T-helper 1 cell treated with Interleukin-12 subunit alpha and Interleukin-12 subunit beta and Interleukin-4 antibody, amounts not matched to agents 30 μg/mL and 1 μg/mL, for 36 hours (primary cell): Measurements from ENCODE around the gene ZNF519.
"Not testable (repeated sequence)": the region's sequence is repeated elsewhere in the genome, so short reads cannot be mapped to it uniquely, and the experiment has no call there.

Experiments
- H3K27ac Mint-ChIP-seq: one replicate; pipeline ENCODE4 v1.8.0; 2021; ENCODE audit warnings: mild to moderate bottlenecking, mixed read lengths
- H3K27me3 Mint-ChIP-seq: one replicate; pipeline ENCODE4 v1.8.0; 2021; ENCODE audit warnings: low read depth, mixed read lengths
- H3K36me3 Mint-ChIP-seq: one replicate; pipeline ENCODE4 v1.8.0; 2021; ENCODE audit warnings: low read depth, mixed read lengths
- H3K4me1 Mint-ChIP-seq: one replicate; pipeline ENCODE4 v1.8.0; 2021; ENCODE audit warnings: low read depth, mixed read lengths
- H3K4me3 Mint-ChIP-seq: one replicate; pipeline ENCODE4 v1.8.0; 2021; ENCODE audit warnings: mild to moderate bottlenecking, moderate library complexity, mixed read lengths
- H3K9me3 Mint-ChIP-seq: one replicate; pipeline ENCODE4 v1.8.0; 2021; ENCODE audit warnings: mixed read lengths

ZNF519 gene

DNA sequence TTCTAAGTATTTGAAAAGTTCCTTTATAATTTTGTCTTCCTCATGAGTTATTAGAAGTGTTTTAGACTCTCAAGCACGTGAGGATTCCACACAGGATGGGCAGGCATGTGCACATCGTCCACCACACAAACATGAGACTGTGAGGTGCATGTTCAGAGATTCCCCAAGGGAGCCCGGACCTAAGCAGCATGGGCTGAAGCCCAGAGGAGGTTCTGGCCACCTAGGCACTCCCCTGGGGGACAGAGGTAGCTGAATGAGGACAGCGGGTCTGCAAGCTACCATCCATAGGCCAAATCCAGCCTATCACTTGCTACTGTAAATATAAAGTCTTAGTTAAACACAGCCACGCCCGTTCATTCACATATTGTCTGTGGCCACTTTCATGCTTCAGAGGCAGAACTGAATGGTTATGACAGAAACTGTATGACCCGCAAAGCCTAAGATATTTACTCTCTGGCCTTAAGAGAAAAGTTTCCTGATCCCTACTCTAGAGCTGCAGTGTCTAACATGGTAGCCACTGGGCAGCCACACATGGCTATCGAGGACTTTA is 19.4 kb upstream of the ZNF519 start:
- not testable (repeated sequence) for H3K36me3 Mint-ChIP-seq, H3K27ac Mint-ChIP-seq, H3K9me3 Mint-ChIP-seq, H3K4me1 Mint-ChIP-seq, H3K4me3 Mint-ChIP-seq, H3K27me3 Mint-ChIP-seq

DNA sequence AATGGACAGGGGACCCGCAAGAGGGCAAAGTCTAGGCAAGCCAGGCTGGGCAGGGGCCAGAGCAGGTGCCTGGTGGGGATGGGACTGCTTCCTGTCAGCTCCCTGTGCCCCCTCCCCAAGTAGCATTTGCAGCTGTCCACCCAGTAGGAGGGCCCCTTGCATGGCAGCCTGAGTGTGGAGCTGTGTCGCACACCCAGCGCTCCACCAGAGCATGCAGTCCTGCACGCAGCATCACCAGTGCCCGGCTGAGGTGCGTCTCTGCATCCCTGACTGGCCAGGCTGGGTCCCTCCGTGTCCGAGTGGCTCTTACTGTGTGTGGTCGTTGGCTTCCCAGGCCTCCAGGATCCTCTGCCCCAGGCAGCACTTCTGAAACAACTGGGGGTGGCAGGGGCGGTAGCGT is 18.5 kb upstream of the ZNF519 start:
- not testable (repeated sequence) for H3K4me3 Mint-ChIP-seq, H3K27me3 Mint-ChIP-seq, H3K9me3 Mint-ChIP-seq, H3K4me1 Mint-ChIP-seq, H3K27ac Mint-ChIP-seq, H3K36me3 Mint-ChIP-seq

DNA sequence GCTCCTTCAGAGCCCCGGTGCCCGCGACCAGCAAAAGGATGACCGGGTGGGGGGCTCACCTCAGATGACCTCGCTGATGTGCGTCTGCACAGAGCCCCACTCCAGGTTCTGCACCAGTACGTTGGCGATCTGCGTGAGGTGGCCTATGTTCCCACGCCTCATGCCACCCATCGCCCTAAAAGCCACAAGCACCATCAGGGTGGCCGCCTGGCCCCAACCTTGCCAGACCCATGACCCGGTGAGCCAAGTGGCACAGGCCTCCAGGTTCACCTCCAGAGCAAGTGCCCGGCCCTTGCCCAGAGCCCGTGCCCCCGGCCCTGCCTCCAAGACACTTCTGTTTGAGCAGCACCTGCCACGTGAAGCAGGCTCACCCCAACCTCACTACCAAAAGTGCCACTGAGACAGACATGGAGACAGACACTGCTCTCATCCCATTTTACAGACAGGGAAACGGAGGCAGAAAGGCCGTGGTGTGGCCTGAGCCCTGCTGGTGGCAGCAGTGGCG is 17.7 kb upstream of the ZNF519 start:
- not testable (repeated sequence) for H3K4me1 Mint-ChIP-seq, H3K36me3 Mint-ChIP-seq, H3K27me3 Mint-ChIP-seq

GRCh38 chr18:14149121-14149850 is 17.1 kb upstream of the ZNF519 start:
- H3K9me3 Mint-ChIP-seq: not testable (repeated sequence)

More for the DNA sequence above, 17.7 kb upstream of the ZNF519 start:
- not testable (repeated sequence) for H3K4me3 Mint-ChIP-seq, H3K9me3 Mint-ChIP-seq, H3K27ac Mint-ChIP-seq

DNA sequence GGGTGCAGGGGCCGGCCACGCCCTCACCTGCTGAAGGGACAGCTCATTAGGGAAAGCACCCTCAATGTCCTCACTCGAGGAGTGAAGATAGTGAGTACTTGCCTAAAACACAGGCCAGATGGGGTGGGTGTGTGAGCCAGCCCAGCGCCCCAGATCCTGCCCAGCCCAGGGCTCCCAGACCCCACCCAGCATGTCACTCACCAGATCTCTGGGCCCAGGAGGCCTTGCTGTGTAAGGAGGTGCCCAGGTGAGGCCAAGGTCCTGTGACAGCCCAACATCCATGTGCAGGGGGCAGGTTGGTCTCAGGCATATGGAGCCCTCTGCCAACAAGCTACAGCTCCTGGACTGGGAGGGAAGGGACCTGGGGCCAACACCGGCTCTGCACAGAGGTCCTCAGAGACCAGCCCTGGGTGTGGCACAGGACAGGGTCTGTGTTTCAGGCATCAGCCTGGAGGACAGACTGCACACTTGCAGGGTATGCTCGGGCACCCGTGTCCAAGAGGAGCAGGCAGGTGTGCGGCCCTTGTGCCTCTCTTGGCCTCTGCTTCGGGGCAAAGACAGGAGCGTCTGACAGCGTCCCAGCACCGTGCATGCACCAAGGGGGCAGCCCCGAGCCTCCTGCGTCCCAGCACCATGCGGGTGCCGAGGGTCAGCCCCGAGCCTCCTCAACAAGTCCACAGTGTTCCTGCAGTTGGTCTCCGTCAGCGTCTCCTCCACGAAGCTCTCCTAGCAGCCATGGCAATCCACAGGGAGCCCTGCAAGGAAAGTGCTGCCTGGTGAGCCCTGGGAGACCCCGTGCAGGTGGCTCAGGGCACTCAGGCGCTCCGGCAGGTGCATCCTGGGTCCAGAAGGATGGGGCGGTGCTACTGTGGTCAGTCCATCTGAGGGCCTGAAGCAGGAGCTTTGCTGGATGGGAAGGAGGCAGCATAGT is 16.0 kb upstream of the ZNF519 start:
- not testable (repeated sequence) for H3K9me3 Mint-ChIP-seq, H3K4me3 Mint-ChIP-seq, H3K4me1 Mint-ChIP-seq, H3K36me3 Mint-ChIP-seq, H3K27ac Mint-ChIP-seq, H3K27me3 Mint-ChIP-seq

More at GRCh38 chr18:14149121-14149850, 17.1 kb upstream of the ZNF519 start:
- H3K27ac Mint-ChIP-seq, H3K4me1 Mint-ChIP-seq, H3K27me3 Mint-ChIP-seq, H3K36me3 Mint-ChIP-seq, H3K4me3 Mint-ChIP-seq: not testable (repeated sequence)

- H3K4me3 Mint-ChIP-seq, H3K9me3 Mint-ChIP-seq, H3K27me3 Mint-ChIP-seq, H3K27ac Mint-ChIP-seq, H3K4me1 Mint-ChIP-seq, H3K36me3 Mint-ChIP-seq: not testable (repeated sequence)
Measured at GRCh38 chr18:14146771-14147170, 14.5 kb upstream of the ZNF519 start.

- not testable (repeated sequence) for H3K4me3 Mint-ChIP-seq, H3K9me3 Mint-ChIP-seq, H3K27ac Mint-ChIP-seq, H3K4me1 Mint-ChIP-seq, H3K27me3 Mint-ChIP-seq, H3K36me3 Mint-ChIP-seq
Measured at GRCh38 chr18:14145581-14146338, 13.5 kb upstream of the ZNF519 start.

- H3K4me1 Mint-ChIP-seq, H3K27me3 Mint-ChIP-seq, H3K9me3 Mint-ChIP-seq, H3K27ac Mint-ChIP-seq, H3K4me3 Mint-ChIP-seq, H3K36me3 Mint-ChIP-seq: not testable (repeated sequence)
Measured at GRCh38 chr18:14145021-14145420, 12.8 kb upstream of the ZNF519 start.

DNA sequence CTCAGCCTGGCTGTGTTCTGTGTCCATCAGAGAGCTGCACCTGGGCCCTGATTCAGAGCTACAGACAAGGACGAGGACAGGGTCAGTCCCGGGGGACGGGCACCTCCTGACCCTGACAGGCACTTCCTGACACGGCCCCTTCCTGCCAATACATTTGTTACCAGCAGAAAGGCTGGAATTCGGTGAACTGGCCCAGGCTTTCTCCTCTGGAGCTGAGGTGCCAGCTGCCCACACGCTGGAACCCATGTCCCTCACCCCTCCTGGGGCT is 12.3 kb upstream of the ZNF519 start:
- Mint-ChIP-seq H3K27ac (no peak overlapping the region), H3K27me3 (no peaks in the 10 kb centered on the region), H3K36me3 (no peaks in the 10 kb centered on the region), H3K4me3 (no peak overlapping the region), H3K9me3 (no peaks in the 10 kb centered on the region), H3K4me1 (no peaks in the 10 kb centered on the region)

DNA sequence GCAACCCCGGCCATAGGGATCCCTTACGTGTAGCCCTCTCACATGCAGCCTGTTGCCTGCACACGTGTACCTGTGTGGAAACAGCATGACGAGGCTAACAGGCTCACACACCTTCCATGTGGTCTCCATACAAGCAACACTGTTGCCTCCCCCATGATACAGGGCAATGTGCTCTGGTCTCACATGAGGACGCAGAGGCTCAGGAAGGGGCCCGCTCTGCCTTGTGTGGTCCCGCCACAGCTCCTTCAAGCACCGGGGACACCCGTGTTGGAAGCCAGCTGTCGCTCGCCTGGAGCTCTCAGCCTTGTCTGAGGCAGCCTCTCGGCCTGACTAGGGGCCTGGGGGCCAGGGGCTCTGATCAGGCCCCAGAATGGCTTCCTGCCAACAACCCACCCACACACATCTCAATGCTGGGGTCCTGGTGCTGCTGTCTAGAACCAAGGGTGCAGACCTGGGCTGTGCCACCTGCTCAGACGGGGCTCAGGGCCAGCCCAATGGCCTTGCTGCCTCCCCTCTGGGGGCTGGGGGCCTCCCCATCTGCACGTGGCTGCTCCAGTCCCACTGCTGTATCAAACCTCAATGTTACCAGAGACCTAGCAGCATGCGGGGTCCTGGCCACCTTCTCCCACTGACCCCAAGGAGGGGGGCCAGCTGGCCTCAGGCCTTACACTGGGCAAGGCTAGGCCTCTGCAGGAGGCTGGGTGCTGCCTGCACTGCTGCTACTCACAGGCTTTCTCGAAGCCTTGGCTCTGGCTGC is 11.8 kb upstream of the ZNF519 start:
- H3K36me3 Mint-ChIP-seq, H3K9me3 Mint-ChIP-seq, H3K27ac Mint-ChIP-seq, H3K4me1 Mint-ChIP-seq, H3K4me3 Mint-ChIP-seq, H3K27me3 Mint-ChIP-seq: not testable (repeated sequence)

- H3K4me1 Mint-ChIP-seq, H3K9me3 Mint-ChIP-seq, H3K36me3 Mint-ChIP-seq, H3K4me3 Mint-ChIP-seq, H3K27me3 Mint-ChIP-seq, H3K27ac Mint-ChIP-seq: not testable (repeated sequence)
Measured at GRCh38 chr18:14143396-14143795, 11.2 kb upstream of the ZNF519 start.

GRCh38 chr18:14142177-14142576 is 9.9 kb upstream of the ZNF519 start:
- not testable (repeated sequence) for H3K9me3 Mint-ChIP-seq, H3K4me1 Mint-ChIP-seq, H3K36me3 Mint-ChIP-seq, H3K27ac Mint-ChIP-seq, H3K27me3 Mint-ChIP-seq, H3K4me3 Mint-ChIP-seq

DNA sequence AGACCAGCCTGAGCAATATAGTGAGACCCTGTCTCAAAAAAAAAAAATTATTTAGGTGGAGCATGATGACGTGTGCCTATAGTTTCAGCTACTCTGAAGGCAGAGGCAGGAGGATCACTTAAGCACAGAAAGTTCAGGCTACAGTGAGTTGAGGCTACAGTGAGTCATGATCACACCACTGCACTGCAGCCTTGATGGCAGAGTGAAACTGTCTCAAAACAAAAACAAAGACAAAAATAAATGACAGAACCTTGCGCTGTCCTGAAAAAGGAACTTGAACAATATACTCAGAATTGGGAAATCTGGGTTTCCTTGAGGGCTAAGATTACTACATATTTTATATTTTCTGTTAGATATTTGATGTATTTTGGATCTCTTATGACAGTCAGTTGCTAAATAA is 7.3 kb upstream of the ZNF519 start:
- not testable (repeated sequence) for H3K27ac Mint-ChIP-seq, H3K36me3 Mint-ChIP-seq, H3K4me3 Mint-ChIP-seq, H3K4me1 Mint-ChIP-seq, H3K27me3 Mint-ChIP-seq, H3K9me3 Mint-ChIP-seq

DNA sequence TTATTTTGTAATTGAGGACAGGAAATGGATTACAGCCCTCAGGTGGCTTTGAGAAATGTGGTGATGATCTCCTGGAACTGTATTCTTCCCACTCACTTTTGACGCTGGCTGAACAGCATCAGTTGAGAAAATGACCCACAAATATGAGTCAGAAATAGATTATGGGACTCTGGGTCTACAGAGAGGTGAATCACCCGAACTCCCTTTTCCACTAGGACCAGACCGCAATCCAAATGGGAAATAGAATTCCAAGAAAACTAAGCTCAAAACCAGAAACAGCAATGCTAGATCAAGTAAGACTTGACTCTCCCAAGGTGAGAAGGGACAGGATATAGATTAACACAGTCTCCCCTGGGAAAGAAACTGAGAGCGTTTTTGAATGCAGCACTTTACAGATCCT is 5.7 kb upstream of the ZNF519 start:
- H3K27me3 Mint-ChIP-seq, H3K27ac Mint-ChIP-seq, H3K4me3 Mint-ChIP-seq, H3K36me3 Mint-ChIP-seq, H3K9me3 Mint-ChIP-seq, H3K4me1 Mint-ChIP-seq: not testable (repeated sequence)
